ENCODE measurements around the gene SLC8A1.

GRCh38 chr2:40352041-40352702 lies 99.7 kb downstream of the SLC8A1 start:
- TF ChIP-seq CTCF (IDR thresholded peaks at IDR 0.05): no peak
- no peak for TF ChIP-seq POLR2A (IDR thresholded peaks at IDR 0.05)

All from adrenal gland (tissue), 5 donors.